Mucosa of stomach (tissue), 1 donor: ENCODE data around the gene NVL.

Source experiments
- H3K27me3 ChIP-seq: one replicate; pipeline ENCODE4 v1.7.0; 2013; ENCODE audit warnings: mild to moderate bottlenecking, low read length; ENCODE audit not compliant: control insufficient read depth, insufficient read depth
- H3K36me3 ChIP-seq: one replicate; pipeline ENCODE4 v1.7.0; 2013; ENCODE audit warnings: low read length; ENCODE audit not compliant: control insufficient read depth, insufficient read depth
- H3K4me1 ChIP-seq: one replicate; pipeline ENCODE4 v1.7.0; 2013; ENCODE audit warnings: mild to moderate bottlenecking, low read length; ENCODE audit not compliant: control insufficient read depth, insufficient read depth
- H3K4me3 ChIP-seq: one replicate; pipeline ENCODE4 v1.7.0; 2013; ENCODE audit warnings: low read length
- H3K9ac ChIP-seq: one replicate; pipeline ENCODE4 v1.7.0; 2013; ENCODE audit warnings: mild to moderate bottlenecking, low read length, moderate library complexity
- H3K9me3 ChIP-seq: one replicate; pipeline ENCODE4 v1.7.0; 2013; ENCODE audit warnings: mild to moderate bottlenecking, low read length, moderate library complexity; ENCODE audit not compliant: control insufficient read depth
- donor health status: Pancreatic carcinoma.

NVL gene

DNA sequence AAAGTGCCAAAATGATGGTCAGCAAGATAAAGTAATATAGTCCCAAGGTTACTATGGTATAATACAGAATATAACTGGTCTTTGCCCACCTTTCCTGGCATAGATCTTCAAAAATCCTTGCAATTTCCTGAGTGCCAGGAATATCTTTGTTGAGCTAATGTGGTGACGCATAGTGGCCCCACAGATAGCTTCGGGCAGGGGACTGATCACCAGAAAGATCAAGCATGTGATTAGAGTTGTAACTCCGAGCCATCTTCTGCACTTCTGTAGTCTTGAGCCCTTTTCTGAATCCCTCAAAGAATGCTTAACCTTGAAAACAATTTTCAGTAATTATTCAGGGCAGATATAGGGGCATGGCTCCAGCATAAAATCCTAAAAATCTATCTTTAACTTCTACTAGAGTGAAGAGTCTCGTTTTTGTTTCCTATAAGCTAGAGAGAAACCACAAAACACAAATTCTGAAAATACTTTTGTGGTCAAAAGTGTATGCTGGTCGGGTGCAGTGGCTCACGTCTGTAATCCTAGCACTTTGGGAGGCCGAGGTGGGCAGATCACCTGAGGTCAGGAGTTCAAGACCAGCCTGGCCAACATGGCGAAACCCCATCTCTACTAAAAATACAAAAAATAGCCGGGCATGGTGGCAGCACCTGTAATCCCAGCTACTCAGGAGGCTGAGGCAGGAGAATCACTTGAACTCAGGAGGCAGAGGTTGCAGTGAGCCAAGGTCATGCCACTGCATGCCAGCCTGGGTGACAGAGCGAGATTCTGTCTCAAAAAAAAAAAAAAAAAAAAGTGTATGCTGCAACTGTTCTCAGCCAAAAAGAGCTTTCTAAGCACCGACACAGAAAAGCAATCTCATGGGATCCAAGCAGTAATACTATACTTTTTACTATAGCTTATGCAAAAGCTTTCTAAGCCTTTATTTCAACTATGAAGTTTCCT is 62.8 kb downstream of the NVL start:
- peaks cover 11% of the 10 kb centered on the region for H3K4me1 ChIP-seq
- H3K27me3 ChIP-seq = no peaks in the 10 kb centered on the region
- H3K9ac ChIP-seq = no peak overlapping the region
- no peak overlapping the region for H3K4me3 ChIP-seq
- no peaks in the 10 kb centered on the region for H3K36me3 ChIP-seq
- no peaks in the 10 kb centered on the region for H3K9me3 ChIP-seq

DNA sequence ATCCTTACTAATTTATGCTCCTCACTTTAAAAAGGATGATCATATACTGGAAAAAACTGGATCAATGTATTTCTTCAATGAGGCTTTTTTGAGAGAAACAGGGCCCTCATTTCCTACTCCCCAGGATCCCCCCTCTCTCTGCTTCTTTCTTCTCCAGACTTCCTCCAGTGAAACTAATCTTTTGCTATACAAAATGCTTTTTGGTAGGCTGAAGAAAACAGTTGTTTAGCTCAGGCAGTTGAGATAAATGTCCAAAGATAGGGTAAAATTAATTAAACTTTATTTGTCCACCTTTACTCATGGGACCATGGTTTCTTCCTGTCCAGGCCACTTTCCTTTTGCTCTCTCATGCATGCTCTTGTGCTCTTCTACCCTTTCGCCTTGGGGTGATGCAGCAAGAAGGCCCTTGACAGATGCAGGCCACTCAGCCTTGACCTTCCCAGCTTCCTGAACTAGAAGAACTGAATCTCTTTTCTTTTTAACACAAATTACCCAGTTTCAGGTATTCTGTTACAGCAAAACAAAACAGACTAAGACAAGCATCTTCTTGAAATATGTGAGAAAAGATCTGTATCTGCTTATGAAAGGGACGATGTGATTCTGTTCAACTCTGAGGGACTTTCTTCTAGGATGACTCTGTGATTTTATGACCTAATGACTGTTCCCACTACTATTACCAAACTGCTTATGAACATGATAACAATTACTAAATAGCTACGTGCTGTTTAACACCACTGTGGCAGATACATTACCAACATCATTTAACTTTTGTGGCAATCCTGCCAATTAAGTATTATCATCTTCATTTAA is 63.7 kb downstream of the NVL start:
- no peak overlapping the region for H3K9ac ChIP-seq
- H3K36me3 ChIP-seq = no peaks in the 10 kb centered on the region

DNA sequence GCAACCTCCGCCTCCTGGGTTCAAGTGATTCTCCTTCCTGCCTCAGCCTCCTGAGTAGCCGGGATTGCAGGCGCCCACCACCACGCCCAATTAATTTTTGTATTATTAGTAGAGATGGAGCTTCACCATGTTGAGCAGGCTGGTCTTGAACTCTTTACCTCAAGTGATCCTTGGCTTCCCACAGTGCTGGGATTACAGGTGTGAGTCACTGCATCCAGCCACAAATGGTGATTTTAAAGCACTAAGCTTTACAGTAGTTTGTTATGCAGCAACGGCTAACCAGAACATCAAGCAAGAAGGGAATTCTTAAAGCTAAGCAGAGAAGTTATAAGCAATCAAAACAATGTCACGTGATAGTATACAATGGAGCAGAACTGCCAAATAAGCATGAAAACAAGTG is 65.7 kb downstream of the NVL start:
- Histone ChIP-seq H3K4me3 (no peak overlapping the region), H3K36me3 (no peaks in the 10 kb centered on the region), H3K9ac (no peak overlapping the region), H3K27me3 (no peaks in the 10 kb centered on the region), H3K4me1 (peaks cover 12% of the 10 kb centered on the region), H3K9me3 (no peaks in the 10 kb centered on the region)

More for the DNA sequence above, 63.7 kb downstream of the NVL start:
- no peaks in the 10 kb centered on the region for H3K27me3 ChIP-seq
- H3K4me1 ChIP-seq = peaks cover 12% of the 10 kb centered on the region
- no peaks in the 10 kb centered on the region for H3K9me3 ChIP-seq
- no peak overlapping the region for H3K4me3 ChIP-seq

DNA sequence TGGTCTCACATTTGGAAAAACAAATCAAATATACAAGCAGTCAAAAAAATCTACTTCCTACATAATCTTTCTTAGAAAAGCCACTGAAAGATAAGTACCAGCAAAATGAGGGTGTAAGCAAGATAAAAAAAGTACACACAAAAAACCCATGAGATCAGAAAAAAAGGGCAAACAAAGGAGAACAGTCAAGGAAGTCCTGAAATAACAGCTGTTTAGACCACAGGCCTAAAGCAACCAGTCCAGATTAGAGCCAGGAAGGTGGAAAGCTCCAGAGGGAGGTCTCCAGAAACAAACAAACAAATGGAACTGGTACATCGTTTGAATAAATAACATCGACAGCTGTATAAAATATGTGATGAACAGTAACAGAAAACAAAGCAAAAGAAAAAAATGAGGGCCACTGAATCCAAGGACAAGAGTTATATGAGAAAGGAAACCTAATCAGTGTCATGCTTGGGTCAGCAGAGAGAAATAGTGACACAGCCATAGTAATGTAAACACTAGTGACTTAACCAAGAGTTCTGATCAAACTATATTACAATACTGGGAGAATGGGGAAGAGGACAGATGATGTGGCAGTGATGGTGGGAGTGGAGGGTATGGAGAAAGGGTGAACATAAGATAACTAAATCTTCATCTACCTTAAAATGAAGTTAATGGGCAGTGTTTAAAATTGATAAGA is 67.5 kb downstream of the NVL start:
- Histone ChIP-seq H3K4me3 (no peak overlapping the region), H3K4me1 (peaks cover 12% of the 10 kb centered on the region), H3K9ac (no peak overlapping the region), H3K9me3 (no peaks in the 10 kb centered on the region), H3K27me3 (no peaks in the 10 kb centered on the region), H3K36me3 (no peaks in the 10 kb centered on the region)

DNA sequence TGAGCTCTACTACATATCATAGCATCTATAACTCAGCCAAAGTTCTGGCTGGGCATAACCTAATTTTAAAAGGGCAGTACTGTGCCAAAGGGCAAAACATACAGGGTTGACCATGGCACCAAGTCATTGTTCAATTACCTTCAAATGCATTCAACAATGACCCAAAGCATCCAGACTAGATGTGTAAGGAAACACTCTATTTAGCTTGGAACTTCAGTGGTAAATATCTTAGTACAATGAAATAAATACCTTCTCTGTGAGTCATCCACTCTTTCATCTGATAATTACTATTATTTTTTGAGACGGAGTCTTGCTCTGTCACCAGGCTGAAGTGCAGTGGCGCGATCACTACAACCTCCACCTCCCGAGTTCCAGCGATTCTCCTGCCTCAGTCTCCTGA is 70.0 kb downstream of the NVL start:
- Histone ChIP-seq H3K27me3 (no peaks in the 10 kb centered on the region), H3K9me3 (no peaks in the 10 kb centered on the region), H3K9ac (no peak overlapping the region), H3K4me1 (peaks cover 12% of the 10 kb centered on the region), H3K4me3 (no peak overlapping the region), H3K36me3 (no peaks in the 10 kb centered on the region)

DNA sequence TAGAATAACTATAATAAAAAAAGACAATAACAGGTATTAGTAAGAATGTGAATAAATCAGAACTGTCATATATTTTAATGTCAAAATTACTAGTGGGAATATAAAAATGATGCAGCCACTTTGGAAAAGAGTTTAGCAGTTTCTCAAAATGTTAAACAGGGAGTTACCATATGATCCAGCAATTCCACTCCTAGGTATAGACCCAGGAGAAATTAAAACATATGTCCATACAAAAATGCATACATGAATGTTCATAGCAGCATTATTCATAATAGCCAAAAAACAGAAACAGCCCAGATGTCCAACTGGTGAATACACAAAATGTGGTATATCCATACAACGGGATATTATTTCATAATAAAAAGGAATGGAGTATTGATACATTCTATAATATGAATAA is 71.6 kb downstream of the NVL start:
- Histone ChIP-seq H3K36me3 (no peaks in the 10 kb centered on the region), H3K4me1 (peaks cover 12% of the 10 kb centered on the region), H3K4me3 (no peak overlapping the region), H3K9me3 (no peaks in the 10 kb centered on the region), H3K9ac (no peak overlapping the region), H3K27me3 (no peaks in the 10 kb centered on the region)

DNA sequence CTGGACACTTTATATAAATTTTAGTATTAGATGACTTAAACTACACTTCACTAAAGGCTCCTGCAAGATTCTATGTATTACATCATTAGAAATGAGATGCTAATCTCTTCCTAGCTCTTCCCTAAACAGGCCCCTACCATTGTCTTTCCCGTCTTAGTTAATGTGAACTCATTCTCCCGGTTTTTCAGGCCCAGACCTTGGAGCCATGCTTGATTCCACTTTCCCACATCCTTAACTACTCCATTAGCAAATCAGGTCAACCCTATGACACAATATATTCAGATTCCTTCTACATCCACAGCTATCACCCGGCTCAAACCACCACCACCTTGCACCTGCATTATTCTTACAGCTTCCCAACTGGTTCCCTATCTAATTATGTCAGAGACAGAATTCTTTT is 73.3 kb downstream of the NVL start:
- Histone ChIP-seq H3K4me3 (no peak overlapping the region), H3K27me3 (no peaks in the 10 kb centered on the region), H3K9ac (no peak overlapping the region), H3K36me3 (no peaks in the 10 kb centered on the region), H3K9me3 (no peaks in the 10 kb centered on the region), H3K4me1 (no peaks in the 10 kb centered on the region)

DNA sequence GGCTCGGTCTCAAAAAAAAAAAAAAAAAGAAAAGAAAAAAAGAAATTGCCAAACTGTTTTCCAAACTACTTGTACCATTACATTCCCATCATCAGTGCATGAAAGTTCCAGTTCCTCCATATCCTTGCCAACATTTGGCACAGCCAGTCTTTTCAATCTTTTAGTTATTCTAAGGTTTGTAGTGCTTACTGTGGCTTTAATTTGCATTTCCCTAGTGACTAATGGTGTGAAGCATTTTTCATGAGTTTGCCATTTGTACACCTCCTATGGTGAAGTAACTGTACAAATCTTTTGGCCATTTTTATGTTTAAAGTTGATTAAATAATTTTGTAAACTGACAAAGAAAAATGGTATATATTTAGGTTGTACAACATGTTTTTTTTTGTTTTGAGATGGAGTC is 76.3 kb downstream of the NVL start:
- Histone ChIP-seq H3K9me3 (no peaks in the 10 kb centered on the region), H3K27me3 (no peaks in the 10 kb centered on the region), H3K9ac (no peak overlapping the region), H3K4me1 (no peaks in the 10 kb centered on the region), H3K36me3 (no peaks in the 10 kb centered on the region), H3K4me3 (no peak overlapping the region)

DNA sequence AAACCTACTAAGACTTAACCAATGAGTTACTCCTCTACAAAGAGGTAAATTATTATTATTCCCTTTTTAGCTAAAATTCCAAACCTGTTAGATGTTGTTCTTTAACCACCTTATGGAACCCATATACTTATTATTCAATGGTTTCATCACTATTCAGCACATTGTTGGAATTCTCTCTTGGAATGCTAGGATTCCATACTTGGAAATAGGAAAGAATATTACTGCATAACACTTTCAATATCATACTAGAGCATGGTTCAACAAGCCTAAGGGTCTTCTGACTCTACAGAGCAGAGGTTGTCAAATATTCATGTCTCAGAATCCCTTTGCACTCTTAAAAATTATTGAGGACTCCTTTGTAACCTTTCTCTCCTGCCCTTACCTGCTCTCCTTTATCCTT is 77.5 kb downstream of the NVL start:
- no peaks in the 10 kb centered on the region for H3K27me3 ChIP-seq
- no peaks in the 10 kb centered on the region for H3K9me3 ChIP-seq
- peaks cover 3% of the 10 kb centered on the region for H3K36me3 ChIP-seq
- H3K9ac ChIP-seq = no peak overlapping the region
- no peak overlapping the region for H3K4me3 ChIP-seq
- no peaks in the 10 kb centered on the region for H3K4me1 ChIP-seq

DNA sequence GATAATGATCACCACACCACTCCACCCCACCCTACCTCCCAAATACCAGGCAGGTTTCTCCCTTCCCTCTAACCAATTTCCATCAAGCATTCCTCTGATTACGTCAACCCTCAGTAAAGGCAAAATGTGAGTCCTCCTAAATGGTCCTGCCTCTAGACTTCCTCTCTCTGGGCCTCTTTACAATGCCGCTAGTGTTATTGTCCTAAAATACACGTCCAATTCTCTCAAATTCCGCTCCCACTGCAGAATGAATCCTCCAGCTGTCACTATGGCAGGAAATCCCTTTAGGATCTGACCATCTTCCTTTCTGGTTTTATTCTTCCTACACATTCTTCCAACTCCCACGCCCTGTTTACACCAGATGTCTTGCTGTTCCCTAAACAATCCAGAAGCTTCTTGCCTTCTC is 78.2 kb downstream of the NVL start:
- Histone ChIP-seq H3K4me1 (no peaks in the 10 kb centered on the region), H3K9ac (no peak overlapping the region), H3K27me3 (no peaks in the 10 kb centered on the region), H3K36me3 (peaks cover 3% of the 10 kb centered on the region), H3K4me3 (no peak overlapping the region), H3K9me3 (no peaks in the 10 kb centered on the region)

DNA sequence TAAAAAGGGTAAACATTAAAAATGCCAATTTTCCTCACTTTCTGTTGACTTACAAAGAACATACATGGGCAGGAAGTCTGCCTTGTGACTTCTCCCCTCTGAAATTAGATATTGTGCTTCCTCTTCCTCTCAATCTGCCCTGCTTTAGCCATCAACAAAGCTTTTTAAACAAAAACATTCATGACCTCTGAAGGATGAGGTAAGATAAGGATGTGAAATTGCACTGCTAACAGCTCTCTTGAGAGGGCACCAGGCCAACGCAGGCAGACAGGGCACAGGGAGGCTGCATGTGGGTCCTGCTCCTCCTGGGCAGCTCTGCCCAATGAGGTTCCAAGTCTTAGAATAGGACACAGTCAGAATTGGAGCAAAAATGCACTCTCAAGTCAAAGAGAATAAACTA is 84.8 kb downstream of the NVL start:
- Histone ChIP-seq H3K27me3 (no peaks in the 10 kb centered on the region), H3K9ac (no peak overlapping the region), H3K4me1 (no peaks in the 10 kb centered on the region), H3K9me3 (no peaks in the 10 kb centered on the region), H3K4me3 (no peak overlapping the region), H3K36me3 (peaks cover 3% of the 10 kb centered on the region)

DNA sequence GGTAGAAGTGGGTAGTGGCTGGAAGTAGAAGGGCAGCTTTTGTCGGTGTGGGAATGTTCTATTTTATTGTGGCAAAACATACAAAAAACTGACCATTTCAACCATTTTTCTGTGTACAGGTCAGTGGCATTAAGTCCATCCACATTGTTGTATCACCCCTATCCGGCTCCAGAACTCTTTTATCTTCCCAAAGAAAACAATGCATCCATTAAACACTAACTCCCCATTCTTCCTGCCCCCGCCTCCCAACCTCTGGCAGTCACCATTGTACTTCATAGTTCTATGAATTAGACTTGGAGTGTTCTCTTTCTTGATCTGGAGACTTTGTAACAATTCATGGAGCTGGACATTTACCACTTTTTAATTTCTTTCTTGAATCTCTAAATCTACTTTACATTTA is 91.2 kb downstream of the NVL start:
- no peaks in the 10 kb centered on the region for H3K4me1 ChIP-seq
- H3K9me3 ChIP-seq = no peaks in the 10 kb centered on the region
- no peaks in the 10 kb centered on the region for H3K36me3 ChIP-seq

More for the DNA sequence above, 91.2 kb downstream of the NVL start:
- no peak overlapping the region for H3K4me3 ChIP-seq
- H3K9ac ChIP-seq = no peak overlapping the region
- H3K27me3 ChIP-seq = no peaks in the 10 kb centered on the region
